HG03342 (cell line): ENCODE measurements around the gene DPP7.

ENCODE experiments used
- ATAC-seq: cut with Tn5 transposase; IDR thresholded peaks from one replicate; pipeline ENCODE4 v1.9.1; 2021; ENCODE audit warnings: mild to moderate bottlenecking, moderate library complexity; ENCODE audit not compliant: unreplicated experiment

Gene DPP7

GRCh38 chr9:137112564-137113384 is 1.8 kb downstream of the DPP7 start:
- no peak for ATAC-seq

- ATAC-seq: no peak
These were observed 2.6 kb downstream of the DPP7 start for GRCh38 chr9:137111788-137112563.

- no peak for ATAC-seq
These were observed 3.4 kb downstream of the DPP7 start for GRCh38 chr9:137110911-137111787.

GRCh38 chr9:137110147-137110910 is 4.2 kb downstream of the DPP7 start:
- no peak for ATAC-seq

GRCh38 chr9:137109250-137110146 is 5.0 kb downstream of the DPP7 start:
- no peak for ATAC-seq

GRCh38 chr9:137108608-137109249 is 5.8 kb downstream of the DPP7 start:
- no peak for ATAC-seq

- ATAC-seq: no peak
These were observed 6.6 kb downstream of the DPP7 start for GRCh38 chr9:137107982-137108381.

GRCh38 chr9:137107312-137107921 is 7.1 kb downstream of the DPP7 start:
- ATAC-seq: no peak

- ATAC-seq: no peak
These were observed 7.8 kb downstream of the DPP7 start for GRCh38 chr9:137106662-137107250.

- ATAC-seq: no peak
These were observed 8.5 kb downstream of the DPP7 start for GRCh38 chr9:137105814-137106661.

- ATAC-seq: no peak
These were observed 11.1 kb downstream of the DPP7 start for GRCh38 chr9:137103206-137103999.

GRCh38 chr9:137099231-137099630 is 15.3 kb downstream of the DPP7 start:
- ATAC-seq: no peak

GRCh38 chr9:137097761-137098462 is 16.6 kb downstream of the DPP7 start:
- no peak for ATAC-seq

GRCh38 chr9:137096785-137097546 is 17.6 kb downstream of the DPP7 start:
- no peak for ATAC-seq
